GM06990 (cell line): ENCODE results near the gene CRLF1.

ENCODE experiments used
- DNase-seq: peaks from one replicate; pipeline ENCODE4 v3.0.0-alpha.2; 2011; ENCODE audit not compliant: insufficient read length; ENCODE audit errors: extremely low read depth
- H3K27me3 ChIP-seq: replicated peaks from 2 replicates; pipeline ENCODE4 v1.6.0; 2011; ENCODE audit warnings: low read length; ENCODE audit not compliant: control insufficient read depth, insufficient read depth
- H3K36me3 ChIP-seq: 2 replicates; pipeline ENCODE4 v1.5.1; 2011; ENCODE audit warnings: low read length; ENCODE audit not compliant: control insufficient read depth, insufficient read depth
- H3K4me3 ChIP-seq: replicated peaks from 2 replicates; pipeline ENCODE4 v1.5.1; 2011; ENCODE audit warnings: low read depth, mild to moderate bottlenecking, control low read depth, low read length
- TF ChIP-seq, protein P1 (sequence below): IDR thresholded peaks from 2 replicates; pipeline ENCODE4 v1.5.1; 2011; ENCODE audit warnings: low read length, control low read depth, mild to moderate bottlenecking, inconsistent platforms; ENCODE audit not compliant: insufficient read depth, poor library complexity, severe bottlenecking

The CRLF1 gene

GRCh38 chr19:18608102-18608804 lies 1.7 kb upstream of the CRLF1 start:
- no peak for DNase-seq
- TF ChIP-seq, protein P1, sequence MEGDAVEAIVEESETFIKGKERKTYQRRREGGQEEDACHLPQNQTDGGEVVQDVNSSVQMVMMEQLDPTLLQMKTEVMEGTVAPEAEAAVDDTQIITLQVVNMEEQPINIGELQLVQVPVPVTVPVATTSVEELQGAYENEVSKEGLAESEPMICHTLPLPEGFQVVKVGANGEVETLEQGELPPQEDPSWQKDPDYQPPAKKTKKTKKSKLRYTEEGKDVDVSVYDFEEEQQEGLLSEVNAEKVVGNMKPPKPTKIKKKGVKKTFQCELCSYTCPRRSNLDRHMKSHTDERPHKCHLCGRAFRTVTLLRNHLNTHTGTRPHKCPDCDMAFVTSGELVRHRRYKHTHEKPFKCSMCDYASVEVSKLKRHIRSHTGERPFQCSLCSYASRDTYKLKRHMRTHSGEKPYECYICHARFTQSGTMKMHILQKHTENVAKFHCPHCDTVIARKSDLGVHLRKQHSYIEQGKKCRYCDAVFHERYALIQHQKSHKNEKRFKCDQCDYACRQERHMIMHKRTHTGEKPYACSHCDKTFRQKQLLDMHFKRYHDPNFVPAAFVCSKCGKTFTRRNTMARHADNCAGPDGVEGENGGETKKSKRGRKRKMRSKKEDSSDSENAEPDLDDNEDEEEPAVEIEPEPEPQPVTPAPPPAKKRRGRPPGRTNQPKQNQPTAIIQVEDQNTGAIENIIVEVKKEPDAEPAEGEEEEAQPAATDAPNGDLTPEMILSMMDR = no peak
- H3K4me3 ChIP-seq = no peak overlapping the region
- H3K27me3 ChIP-seq = peaks cover 13% of the 10 kb centered on the region
- no peaks in the 10 kb centered on the region for H3K36me3 ChIP-seq

DNA sequence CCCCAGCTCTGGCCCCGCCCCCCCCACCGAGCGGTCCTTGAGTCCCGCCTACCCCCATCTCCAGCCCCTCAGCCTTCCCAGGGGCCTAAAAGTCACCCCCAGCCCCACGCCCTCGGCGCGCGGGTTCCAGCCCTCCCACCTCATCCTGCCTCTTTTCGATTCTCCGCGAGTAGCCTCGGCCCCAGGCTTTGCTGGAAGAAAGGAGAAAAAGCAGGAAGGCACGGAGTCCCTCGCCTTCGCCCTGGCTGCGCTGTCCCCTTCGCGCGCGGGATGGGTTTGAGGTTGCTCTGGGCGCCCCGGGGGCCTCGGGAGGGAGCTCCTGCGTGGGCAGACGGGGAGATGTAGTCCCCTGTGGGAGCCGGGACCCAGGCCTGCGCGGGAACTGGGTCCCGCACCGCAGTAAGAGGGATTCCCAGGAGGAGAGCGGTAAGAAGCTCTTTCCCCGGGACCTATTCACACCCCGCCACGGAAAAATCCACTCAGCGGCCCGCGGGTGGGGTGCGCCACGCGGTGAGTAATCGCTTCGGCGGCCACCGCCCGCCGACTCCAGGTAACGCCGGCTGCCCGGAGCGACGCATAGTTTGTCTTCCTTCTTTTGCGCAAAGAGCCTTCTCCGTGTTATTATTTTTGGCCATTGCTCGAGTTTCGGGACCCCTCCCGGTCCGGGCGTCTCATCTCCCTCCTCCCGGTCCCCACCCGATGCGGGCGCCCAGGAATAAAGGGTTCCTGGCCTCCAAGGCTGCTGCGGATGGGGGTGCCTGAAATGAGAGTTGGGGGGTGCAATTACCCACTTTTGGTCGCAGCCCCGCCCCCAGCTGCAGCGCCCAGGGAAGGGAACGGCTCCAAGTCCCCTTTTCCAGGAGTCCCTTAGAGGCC lies 865 bp upstream of the CRLF1 start:
- DNase-seq = no peak
- TF ChIP-seq, protein P1 = no peak
- H3K4me3 ChIP-seq = no peak overlapping the region
- H3K36me3 ChIP-seq = no peaks in the 10 kb centered on the region
- peaks cover 13% of the 10 kb centered on the region for H3K27me3 ChIP-seq

DNA sequence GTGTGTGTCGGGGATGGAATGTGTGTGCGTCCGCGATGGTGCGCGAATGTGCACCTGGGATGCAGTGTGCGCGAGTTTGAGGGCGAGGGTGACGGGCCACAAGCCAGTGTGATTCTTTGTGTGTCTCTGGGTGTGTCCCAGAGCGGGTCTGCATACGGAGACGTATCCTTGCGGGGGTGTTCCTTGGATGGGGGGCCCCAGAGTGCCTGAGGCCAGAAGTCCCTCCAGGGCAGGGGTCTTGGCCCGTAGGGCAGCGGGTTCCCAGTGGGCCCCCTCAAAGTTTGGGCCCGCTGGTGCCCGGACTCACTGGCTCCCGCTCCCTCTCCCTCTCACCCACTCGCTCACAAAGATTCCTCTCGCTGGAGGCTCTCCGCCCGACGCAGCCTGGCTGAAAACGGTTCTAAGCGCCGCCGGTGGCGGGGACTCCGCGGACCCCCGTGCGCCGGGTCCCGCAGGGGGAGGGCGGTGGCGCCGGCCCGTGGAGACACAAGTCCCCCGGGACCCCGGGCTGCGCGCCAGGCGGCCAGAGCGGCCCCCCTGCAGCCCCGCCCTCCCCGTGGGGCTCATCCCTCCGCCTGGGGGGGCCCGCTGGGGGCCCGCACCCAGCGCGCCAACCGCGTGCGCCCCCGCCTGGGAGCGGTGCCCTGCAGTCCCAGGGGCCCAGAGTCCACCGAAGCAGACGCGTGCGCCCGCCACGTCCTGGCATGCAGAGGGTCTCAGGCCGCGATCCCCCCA lies 886 bp downstream of the CRLF1 start:
- Histone ChIP-seq H3K27me3 (peaks cover 8% of the 10 kb centered on the region), H3K36me3 (no peaks in the 10 kb centered on the region), H3K4me3 (no peak overlapping the region)
- TF ChIP-seq, protein P1 = no peak
- DNase-seq = no peak

- H3K27me3 ChIP-seq = peaks cover 8% of the 10 kb centered on the region
- TF ChIP-seq, protein P1 = no peak
- DNase-seq = no peak
- no peaks in the 10 kb centered on the region for H3K36me3 ChIP-seq
- no peak overlapping the region for H3K4me3 ChIP-seq
These were observed 1.4 kb downstream of the CRLF1 start for GRCh38 chr19:18605196-18605545.

- DNase-seq = no peak
- H3K4me3 ChIP-seq = no peak overlapping the region
- peaks cover 8% of the 10 kb centered on the region for H3K27me3 ChIP-seq
- no peaks in the 10 kb centered on the region for H3K36me3 ChIP-seq
- TF ChIP-seq, protein P1 = no peak
These were observed 1.8 kb downstream of the CRLF1 start for GRCh38 chr19:18604820-18605159.
